Astrocyte (in vitro differentiated cells and primary cell): ENCODE data around the gene KRT73. TPM values are rescaled to one million over a fixed set of nuclear protein-coding genes. Genes with fewer than 3 reads are reported as not detected.

Experiments used
- DNase-seq: peaks from one replicate; pipeline ENCODE4 v3.0.0-alpha.2; 2010; ENCODE audit warnings: low read depth
- FAIRE-seq: peaks from 2 replicates; lab custom pipeline; 2011; peaks lifted over from hg19 to GRCh38; lab: Jason Lieb, UNC
- H2AFZ ChIP-seq: 2 replicates; pipeline ENCODE4 v1.6.0; 2012; ENCODE audit warnings: low read depth, low read length, inconsistent platforms
- H3K27ac ChIP-seq: 2 replicates; pipeline ENCODE4 v1.5.1; 2011; ENCODE audit warnings: low read depth, low read length, inconsistent platforms
- H3K27me3 ChIP-seq: 2 replicates; pipeline ENCODE4 v1.6.0; 2011; ENCODE audit warnings: low read length, inconsistent platforms; ENCODE audit not compliant: insufficient read depth
- H3K36me3 ChIP-seq: 2 replicates; pipeline ENCODE4 v1.5.1; 2011; ENCODE audit warnings: low read length, inconsistent platforms; ENCODE audit not compliant: insufficient read depth
- H3K4me1 ChIP-seq: 2 replicates; pipeline ENCODE4 v1.5.1; 2011; ENCODE audit warnings: low read length, inconsistent platforms; ENCODE audit not compliant: insufficient read depth
- H3K4me2 ChIP-seq: 2 replicates; pipeline ENCODE4 v1.6.0; 2012; ENCODE audit warnings: low read length, inconsistent platforms
- H3K4me3 ChIP-seq: 2 replicates; pipeline ENCODE4 v1.5.1; 2011; ENCODE audit warnings: low read depth, mild to moderate bottlenecking, low read length, inconsistent platforms; ENCODE audit not compliant: insufficient read depth
- H3K79me2 ChIP-seq: 2 replicates; pipeline ENCODE4 v1.6.0; 2012; ENCODE audit warnings: mild to moderate bottlenecking, low read length, inconsistent platforms; ENCODE audit not compliant: insufficient read depth
- H3K9ac ChIP-seq: 2 replicates; pipeline ENCODE4 v1.6.0; 2012; ENCODE audit warnings: mild to moderate bottlenecking, low read length, inconsistent platforms
- H3K9me3 ChIP-seq: 2 replicates; pipeline ENCODE4 v1.5.1; 2012; ENCODE audit warnings: low read depth, mild to moderate bottlenecking, low read length, inconsistent platforms; ENCODE audit not compliant: insufficient read depth
- H4K20me1 ChIP-seq: 2 replicates; pipeline ENCODE4 v1.6.0; 2012; ENCODE audit warnings: low read length, inconsistent platforms; ENCODE audit not compliant: insufficient read depth
- H3K27ac Mint-ChIP-seq: one replicate; pipeline ENCODE4 v1.8.0; 2021; ENCODE audit warnings: mild to moderate bottlenecking, mixed read lengths; ENCODE audit not compliant: unreplicated experiment
- H3K27me3 Mint-ChIP-seq: one replicate; pipeline ENCODE4 v1.8.0; 2021; ENCODE audit warnings: low read depth, mixed read lengths; ENCODE audit not compliant: unreplicated experiment
- H3K36me3 Mint-ChIP-seq: one replicate; pipeline ENCODE4 v1.8.0; 2021; ENCODE audit warnings: low read depth, mixed read lengths; ENCODE audit not compliant: unreplicated experiment
- H3K4me1 Mint-ChIP-seq: one replicate; pipeline ENCODE4 v1.8.0; 2021; ENCODE audit warnings: low read depth, mixed read lengths; ENCODE audit not compliant: unreplicated experiment
- H3K4me3 Mint-ChIP-seq: one replicate; pipeline ENCODE4 v1.8.0; 2021; ENCODE audit warnings: mild to moderate bottlenecking, moderate library complexity, mixed read lengths; ENCODE audit not compliant: unreplicated experiment
- H3K9me3 Mint-ChIP-seq: one replicate; pipeline ENCODE4 v1.8.0; 2021; ENCODE audit warnings: mild to moderate bottlenecking, mixed read lengths; ENCODE audit not compliant: unreplicated experiment
- CTCF ChIP-seq: IDR thresholded peaks from 2 replicates; pipeline ENCODE4 v1.5.1; 2011; ENCODE audit warnings: low read depth, mild to moderate bottlenecking, inconsistent platforms, low read length, moderate library complexity; ENCODE audit not compliant: insufficient read depth
- EZH2 ChIP-seq: IDR thresholded peaks from 2 replicates; pipeline ENCODE4 v1.6.1; 2012; ENCODE audit warnings: mild to moderate bottlenecking, low read length, inconsistent platforms; ENCODE audit not compliant: insufficient read depth
- total RNA-seq: library from RNA; stranded (reverse); gene quantifications from 2 replicates; pipeline ENCODE4 v1.2.1, GENCODE V29; 2021

Gene KRT73
- total RNA-seq, 1 donor from 2014 or later: not detected

- no peak overlapping the region for H3K4me2 ChIP-seq
- Mint-ChIP-seq H3K36me3 (peaks cover 1% of the 10 kb centered on the region), H3K4me3 (no peak overlapping the region), H3K4me1 (peaks cover 16% of the 10 kb centered on the region), H3K9me3 (peaks cover 8% of the 10 kb centered on the region), H3K27me3 (peaks cover 53% of the 10 kb centered on the region), H3K27ac (no peak overlapping the region)
- H3K4me3 ChIP-seq: no peak overlapping the region
- no peaks in the 10 kb centered on the region for H3K36me3 ChIP-seq
- H3K79me2 ChIP-seq: no peaks in the 10 kb centered on the region
- no peak overlapping the region for H2AFZ ChIP-seq
- no peaks in the 10 kb centered on the region for H3K4me1 ChIP-seq
- TF ChIP-seq CTCF (no peak), EZH2 (no peak)
- H4K20me1 ChIP-seq: no peaks in the 10 kb centered on the region
- DNase-seq: no peak
- no peak overlapping the region for H3K9ac ChIP-seq
- FAIRE-seq: no peak
- no peaks in the 10 kb centered on the region for H3K9me3 ChIP-seq
- peaks cover 4% of the 10 kb centered on the region for H3K27me3 ChIP-seq
- no peak overlapping the region for H3K27ac ChIP-seq
Measured at GRCh38 chr12:52585946-52586345, 32.4 kb downstream of the KRT73 start.

GRCh38 chr12:52585066-52585465 lies 33.3 kb downstream of the KRT73 start:
- Histone ChIP-seq H3K4me3 (no peak overlapping the region), H3K36me3 (no peaks in the 10 kb centered on the region), H3K27me3 (peaks cover 4% of the 10 kb centered on the region), H3K27ac (no peak overlapping the region), H3K9ac (no peak overlapping the region), H2AFZ (no peak overlapping the region), H4K20me1 (no peaks in the 10 kb centered on the region), H3K4me1 (no peaks in the 10 kb centered on the region), H3K9me3 (no peaks in the 10 kb centered on the region), H3K4me2 (no peak overlapping the region), H3K79me2 (no peaks in the 10 kb centered on the region)
- Mint-ChIP-seq H3K36me3 (no peaks in the 10 kb centered on the region), H3K9me3 (peaks cover 3% of the 10 kb centered on the region), H3K27ac (no peak overlapping the region), H3K4me3 (no peak overlapping the region), H3K27me3 (peaks cover 53% of the 10 kb centered on the region), H3K4me1 (peaks cover 21% of the 10 kb centered on the region)
- no peak for DNase-seq
- no peak for FAIRE-seq
- no peak for TF ChIP-seq CTCF
- TF ChIP-seq EZH2: no peak

GRCh38 chr12:52584156-52584682 lies 34.1 kb downstream of the KRT73 start:
- H3K4me3 ChIP-seq: no peak overlapping the region
- no peaks in the 10 kb centered on the region for H4K20me1 ChIP-seq
- no peak overlapping the region for H3K4me3 Mint-ChIP-seq
- no peak for DNase-seq
- H3K4me1 ChIP-seq: no peaks in the 10 kb centered on the region
- no peak overlapping the region for H3K27ac ChIP-seq
- TF ChIP-seq EZH2 (no peak), CTCF (no peak)
- H3K36me3 ChIP-seq: no peaks in the 10 kb centered on the region
- peaks cover 54% of the 10 kb centered on the region for H3K27me3 Mint-ChIP-seq
- FAIRE-seq: no peak
- no peak overlapping the region for H3K27ac Mint-ChIP-seq
- no peak overlapping the region for H3K9ac ChIP-seq
- H3K79me2 ChIP-seq: no peaks in the 10 kb centered on the region
- no peak overlapping the region for H3K4me2 ChIP-seq
- H3K36me3 Mint-ChIP-seq: no peaks in the 10 kb centered on the region
- peaks cover 4% of the 10 kb centered on the region for H3K27me3 ChIP-seq
- no peaks in the 10 kb centered on the region for H3K9me3 ChIP-seq
- H3K4me1 Mint-ChIP-seq: peaks cover 21% of the 10 kb centered on the region
- H2AFZ ChIP-seq: no peak overlapping the region
- no peaks in the 10 kb centered on the region for H3K9me3 Mint-ChIP-seq
